Measurements from ENCODE around the gene EVI5. TPM values are rescaled to one million over a fixed set of nuclear protein-coding genes. Genes with fewer than 3 reads are reported as not detected.
A peak's percentile ranks its signal among the peaks of the same experiment; 100 is the strongest.

The EVI5 gene
- total RNA-seq, 2 donors from 2014 or later: 24.8 to 42.6 TPM

GRCh38 chr1:92482665-92483609 lies 302.0 kb downstream of the EVI5 start:
- DNase-seq (no peak), ATAC-seq (peak in 1 of 2 donors; percentile 6)
- intact Hi-C loops (cut with DNase I): no loop called here

GRCh38 chr1:92481971-92482664 lies 302.8 kb downstream of the EVI5 start:
- intact Hi-C loops (cut with DNase I): no loop called here
- DNase-seq (peak; percentile 20), ATAC-seq (no peak)

- intact Hi-C loops (cut with DNase I): no loop called here
- no peak for DNase-seq
- no peak for ATAC-seq
These were observed 303.3 kb downstream of the EVI5 start for GRCh38 chr1:92481599-92481925.

- ATAC-seq (no peak), DNase-seq (no peak)
- intact Hi-C loops (cut with DNase I): no loop called here
These were observed 303.9 kb downstream of the EVI5 start for GRCh38 chr1:92480813-92481598.

GRCh38 chr1:92480200-92480812 lies 304.6 kb downstream of the EVI5 start:
- DNase-seq (no peak), ATAC-seq (no peak)
- intact Hi-C loops (cut with DNase I): no loop called here

- ATAC-seq (no peak), DNase-seq (no peak)
- intact Hi-C loops (cut with DNase I): no loop called here
These were observed 305.3 kb downstream of the EVI5 start for GRCh38 chr1:92479587-92479986.

GRCh38 chr1:92478393-92478792 lies 306.5 kb downstream of the EVI5 start:
- ATAC-seq: no peak
- DNase-seq: no peak
- intact Hi-C loops (cut with DNase I): no loop called here

GRCh38 chr1:92476071-92476631 lies 308.8 kb downstream of the EVI5 start:
- no peak for ATAC-seq

GRCh38 chr1:92475029-92475428 lies 309.9 kb downstream of the EVI5 start:
- DNase-seq (no peak), ATAC-seq (no peak)
- intact Hi-C loops (cut with DNase I): no loop called here

More at GRCh38 chr1:92476071-92476631, 308.8 kb downstream of the EVI5 start:
- intact Hi-C loops (cut with DNase I): no loop called here
- DNase-seq: no peak

- ATAC-seq (no peak), DNase-seq (no peak)
- intact Hi-C loops (cut with DNase I): no loop called here
These were observed 311.0 kb downstream of the EVI5 start for GRCh38 chr1:92473781-92474495.

GRCh38 chr1:92470216-92470615 lies 314.7 kb downstream of the EVI5 start:
- intact Hi-C loops (cut with DNase I): no loop called here
- ATAC-seq: no peak
- DNase-seq: no peak

GRCh38 chr1:92466683-92467352 lies 318.1 kb downstream of the EVI5 start:
- no peak for ATAC-seq
- no peak for DNase-seq
- intact Hi-C loops (cut with DNase I): no loop called here

GRCh38 chr1:92465256-92465647 lies 319.7 kb downstream of the EVI5 start:
- no peak for ATAC-seq
- intact Hi-C loops (cut with DNase I): no loop called here
- no peak for DNase-seq

- intact Hi-C loops (cut with DNase I): no loop called here
- no peak for ATAC-seq
- no peak for DNase-seq
These were observed 320.2 kb downstream of the EVI5 start for GRCh38 chr1:92464588-92465255.

- ATAC-seq: no peak
- intact Hi-C loops (cut with DNase I): no loop called here
These were observed 323.4 kb downstream of the EVI5 start for GRCh38 chr1:92461364-92462097.

GRCh38 chr1:92459871-92460320 lies 325.0 kb downstream of the EVI5 start:
- no peak for DNase-seq
- peak; percentile 30 to 43 for ATAC-seq
- intact Hi-C loops (cut with DNase I): no loop called here

More at GRCh38 chr1:92461364-92462097, 323.4 kb downstream of the EVI5 start:
- no peak for DNase-seq
